GM19238 (cell line): ENCODE measurements around the gene PLD5.
"Not testable (repeated sequence)": the region's sequence is repeated elsewhere in the genome, so short reads cannot be mapped to it uniquely, and the experiment has no call there.

Experiments
- DNase-seq: peaks from one replicate; pipeline ENCODE4 v3.0.0; 2011; ENCODE audit warnings: low spot score; ENCODE audit not compliant: insufficient read length

The PLD5 gene

DNA sequence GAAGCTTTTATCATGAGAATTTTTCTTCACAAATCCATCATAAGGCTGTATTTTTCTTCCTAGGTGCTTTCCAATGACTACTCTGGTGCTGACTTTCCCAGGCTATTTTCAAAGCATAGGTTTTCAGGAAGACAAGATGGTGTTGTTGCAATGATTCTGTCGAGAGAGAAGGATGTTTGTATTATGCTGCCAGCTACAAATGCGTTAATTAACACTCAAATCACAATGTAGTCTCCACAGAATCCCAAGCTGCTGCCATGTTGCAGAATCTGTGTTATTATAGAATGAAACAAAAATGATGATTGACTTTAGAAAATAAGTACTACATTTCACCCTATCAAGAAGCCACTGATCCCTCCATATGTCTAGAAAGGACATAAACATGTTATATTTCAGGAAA is 346.1 kb downstream of the PLD5 start:
- DNase-seq = no peak

DNA sequence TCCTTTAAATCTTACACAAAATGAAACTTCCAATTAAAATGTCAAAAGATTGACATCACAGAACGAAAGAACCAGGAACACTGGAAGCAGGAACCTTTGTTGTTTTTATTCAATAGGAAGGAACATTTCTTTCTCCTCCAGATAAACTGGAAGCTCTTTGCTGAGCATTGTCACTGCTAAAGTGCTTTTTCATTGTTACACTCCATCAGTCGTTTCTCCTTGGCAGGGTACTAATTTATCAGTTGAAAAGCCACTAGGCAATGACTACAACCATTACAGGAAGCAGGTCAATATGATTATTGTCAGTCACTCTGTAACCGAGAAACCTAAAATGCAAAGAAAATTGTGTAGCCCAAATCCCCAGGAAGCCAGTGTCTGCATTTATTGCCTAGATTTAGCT is 362.4 kb downstream of the PLD5 start:
- DNase-seq = no peak

DNA sequence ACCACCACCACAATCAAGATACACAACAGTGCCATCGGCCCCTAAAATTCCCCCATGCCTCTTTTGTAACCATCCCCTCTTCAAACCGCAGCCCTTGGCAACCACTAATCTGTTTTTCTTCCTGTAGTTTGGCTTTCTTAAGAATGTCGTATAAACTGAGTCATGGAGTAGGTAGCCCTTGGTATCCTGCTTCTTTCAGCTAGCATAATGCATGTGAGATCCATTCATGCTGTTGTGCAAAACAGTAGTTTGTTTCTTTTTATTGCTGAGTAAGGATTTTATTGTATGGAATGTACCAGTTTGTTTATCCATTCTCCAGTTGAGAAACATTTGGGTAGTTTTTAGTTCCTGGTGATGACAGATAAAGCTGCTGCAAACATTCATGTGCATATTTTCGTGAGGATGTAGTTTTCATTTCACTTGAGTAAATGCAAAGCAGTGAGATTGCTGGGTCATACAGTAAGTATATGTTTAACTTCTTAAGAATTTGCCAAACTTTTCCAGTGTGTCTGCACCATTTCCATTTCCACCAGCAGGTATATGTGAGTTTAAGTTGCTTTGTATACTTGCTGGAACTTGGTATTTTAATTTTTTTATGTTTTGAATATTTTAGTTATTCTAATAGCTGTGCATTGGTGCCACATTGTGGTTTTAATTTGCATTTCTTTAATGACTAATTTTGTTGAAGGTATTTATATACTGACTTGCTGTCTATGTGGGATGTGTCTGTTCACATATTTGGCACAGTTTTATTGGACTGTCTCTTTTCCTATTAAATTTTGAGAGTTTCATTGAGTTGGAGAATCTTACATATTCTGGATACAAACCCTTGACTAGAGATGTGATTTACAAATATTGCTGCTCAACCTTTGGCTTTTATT is 377.2 kb downstream of the PLD5 start:
- no peak for DNase-seq

DNA sequence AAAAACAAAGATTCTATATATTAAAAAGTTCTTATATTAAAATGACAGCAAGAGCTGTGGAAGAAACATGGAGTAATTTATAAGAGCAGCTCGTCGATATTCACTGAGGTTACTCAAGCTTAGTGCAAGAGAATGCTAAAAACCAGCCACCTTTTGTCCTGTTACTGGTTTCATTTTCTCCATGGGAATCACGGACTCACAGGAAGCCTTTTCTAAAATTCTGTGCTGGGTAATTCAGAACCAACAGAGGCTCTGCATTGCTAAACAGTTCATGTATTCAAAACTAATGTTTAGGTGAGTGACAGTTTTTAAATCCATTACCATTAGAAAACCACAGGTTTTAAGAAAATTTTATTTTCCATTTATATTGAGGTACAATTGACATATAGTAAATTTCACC is 377.8 kb downstream of the PLD5 start:
- no peak for DNase-seq

DNA sequence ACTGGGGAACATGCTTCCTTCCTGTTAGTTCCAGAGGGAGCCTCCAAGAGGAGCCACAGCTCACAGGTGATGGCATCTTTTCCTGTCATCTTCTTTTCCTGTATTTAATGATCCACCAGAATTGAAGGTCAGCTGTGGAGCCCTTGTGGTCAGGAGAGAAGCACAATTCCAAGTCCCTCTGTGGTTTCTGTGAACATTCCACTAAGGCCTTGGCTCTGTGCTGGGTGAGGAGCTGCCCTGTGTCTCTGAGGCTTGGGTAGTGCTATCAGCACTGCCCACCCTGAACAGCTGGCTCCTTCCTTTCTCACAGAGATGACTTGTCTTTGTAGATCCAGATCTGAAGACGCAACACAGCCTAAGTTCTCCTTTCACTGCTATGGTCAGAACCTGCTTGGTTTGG is 383.7 kb downstream of the PLD5 start:
- no peak for DNase-seq

DNA sequence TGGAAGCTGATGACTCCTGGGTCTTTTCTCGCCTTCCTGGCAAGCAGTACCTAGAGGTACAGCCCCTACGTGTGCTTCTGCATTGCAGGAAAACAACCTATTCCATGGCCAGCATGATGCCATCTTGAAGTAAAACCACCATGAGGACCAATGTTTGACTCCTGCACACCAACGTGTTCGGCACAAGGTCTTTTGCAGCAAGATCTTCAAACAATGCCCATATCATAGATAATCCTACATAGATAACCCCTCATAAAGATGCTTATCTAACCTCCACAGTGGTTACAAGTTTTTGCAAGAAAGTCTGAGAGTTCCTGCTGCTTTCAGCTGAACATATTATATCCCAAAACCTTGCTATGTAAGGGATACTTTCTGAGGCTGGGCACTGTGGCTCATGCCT is 384.5 kb downstream of the PLD5 start:
- DNase-seq = no peak

DNA sequence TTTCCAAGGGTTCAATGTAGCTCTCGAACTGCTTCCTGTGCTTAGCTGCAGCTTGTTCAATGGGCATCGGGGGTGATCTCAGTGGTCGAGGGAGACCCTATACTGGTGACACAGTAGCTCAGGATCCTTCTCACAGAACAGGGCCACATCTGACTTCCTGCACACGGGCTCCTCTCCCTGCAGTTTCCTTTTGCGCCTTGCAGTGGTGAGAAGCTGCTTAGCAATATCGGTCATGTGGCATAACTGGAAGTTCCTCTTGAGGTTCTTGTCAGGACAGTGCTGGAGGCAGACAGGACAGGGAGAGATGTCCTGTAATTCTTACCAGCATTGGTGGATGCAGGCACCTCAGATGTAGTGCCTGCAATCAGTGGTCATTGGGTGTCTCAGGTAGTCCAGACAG is 385.1 kb downstream of the PLD5 start:
- peak; percentile 19 for DNase-seq

DNA sequence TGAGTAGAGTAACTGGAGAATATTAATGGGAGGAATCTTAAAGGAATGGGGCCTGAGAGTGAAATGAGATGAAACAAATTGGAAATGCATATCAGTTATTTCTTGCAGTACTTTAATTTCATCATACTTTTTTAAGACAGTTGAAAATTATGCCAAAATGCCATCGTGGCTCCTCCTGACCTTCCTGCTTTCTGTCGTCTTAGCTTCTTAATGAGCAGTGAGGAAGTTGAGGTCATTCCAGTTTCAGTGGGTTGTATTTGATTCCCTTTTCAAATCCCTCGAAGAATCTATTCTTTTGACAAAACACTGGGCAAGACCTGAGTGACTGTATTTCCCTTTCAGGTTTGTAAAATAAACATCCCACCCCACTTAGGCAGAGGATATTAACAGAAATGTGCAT is 390.7 kb downstream of the PLD5 start:
- no peak for DNase-seq

DNA sequence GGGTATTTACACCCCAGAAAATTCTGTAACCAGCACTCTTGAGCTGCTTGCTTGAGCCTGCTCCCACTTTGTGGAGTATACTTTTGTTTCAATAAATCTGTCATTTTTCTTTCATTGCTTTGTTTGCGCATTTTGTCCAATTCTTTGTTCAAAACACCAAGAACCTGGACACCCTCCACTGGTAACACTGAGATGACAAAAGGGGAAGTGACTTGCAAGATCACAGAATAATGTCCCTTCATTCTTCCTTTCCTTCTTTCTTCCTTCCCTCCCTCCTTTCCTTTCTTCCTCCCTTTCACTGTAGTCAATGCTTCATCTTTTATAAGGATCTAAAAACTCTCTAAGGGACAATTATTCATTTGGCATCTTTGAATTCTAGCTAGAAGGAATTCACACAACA is 391.1 kb downstream of the PLD5 start:
- no peak for DNase-seq

DNA sequence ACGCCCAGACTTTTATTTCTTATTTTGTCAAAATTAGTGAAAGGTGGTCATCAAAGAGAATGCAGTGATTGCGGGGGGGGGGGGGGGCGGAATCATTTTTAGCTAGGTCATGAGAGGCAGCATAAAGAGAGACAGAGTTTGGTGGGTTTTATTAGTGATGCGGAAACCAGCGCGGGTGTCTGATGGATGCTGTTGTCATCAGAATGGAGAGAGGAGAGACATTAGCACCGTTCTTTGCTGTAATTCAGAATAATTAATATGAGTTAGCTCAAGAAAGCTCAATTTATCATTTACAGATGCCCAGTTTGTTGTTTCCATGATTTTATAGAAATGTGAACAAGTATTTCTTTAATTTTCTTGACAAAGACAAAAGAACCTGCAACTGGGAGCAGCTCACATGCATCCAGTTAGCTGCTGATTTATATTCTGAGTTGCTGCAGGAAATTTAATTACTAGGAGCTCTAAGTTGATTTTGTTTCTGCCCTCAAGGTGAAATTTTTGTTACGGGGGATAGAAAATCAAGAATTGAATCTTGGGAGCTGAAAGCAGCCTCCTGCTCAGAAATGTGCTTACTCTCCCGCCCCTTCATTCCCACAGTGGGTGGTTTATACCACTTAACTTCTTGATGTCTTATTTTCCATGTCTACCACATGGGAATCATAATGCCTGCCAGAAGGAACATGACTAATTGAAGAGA is 392.2 kb downstream of the PLD5 start:
- DNase-seq = no peak

DNA sequence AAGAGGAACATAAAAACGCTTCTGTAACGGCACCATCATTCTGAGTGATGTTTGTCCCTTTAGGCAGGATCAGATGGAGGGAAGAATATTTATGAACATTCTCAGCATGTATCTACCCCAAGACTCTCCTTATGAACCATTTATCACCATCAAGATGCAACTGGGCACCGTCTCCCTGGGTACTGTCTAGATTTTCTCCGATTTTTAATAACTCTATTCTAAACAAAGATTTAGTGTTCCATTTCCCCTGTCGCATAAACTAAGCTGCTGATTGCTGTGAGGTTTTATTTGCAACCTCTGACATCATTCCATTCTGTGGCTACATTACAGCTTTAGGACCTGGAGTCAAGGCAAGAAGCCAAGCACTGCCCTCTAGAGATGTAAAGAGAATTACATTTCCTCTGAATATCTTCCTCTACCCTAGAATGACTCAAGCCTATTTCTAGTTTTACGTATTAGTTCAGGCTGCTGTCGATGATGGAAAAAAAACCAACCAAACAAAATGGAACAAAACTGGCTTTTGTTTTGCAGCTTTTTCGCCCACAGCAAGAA is 395.5 kb downstream of the PLD5 start:
- DNase-seq = no peak

DNA sequence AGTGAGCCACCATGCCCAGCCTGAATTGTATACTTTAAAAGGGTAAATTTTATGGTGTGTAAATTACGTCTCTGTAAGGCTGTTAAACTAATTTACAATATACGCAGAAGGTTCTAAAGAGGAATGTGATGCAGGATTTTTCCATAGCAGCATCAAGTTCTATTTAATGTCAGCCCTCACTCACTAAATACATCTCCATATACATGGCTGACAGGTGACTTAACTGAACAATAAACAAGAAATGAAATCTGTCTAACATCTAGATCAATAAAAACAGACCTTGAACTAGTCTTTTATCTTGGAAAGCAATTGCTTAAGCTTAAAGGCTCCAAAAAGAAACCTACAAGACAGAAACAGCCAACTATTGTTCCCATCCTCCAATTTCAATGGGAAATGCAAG is 404.1 kb downstream of the PLD5 start:
- DNase-seq = no peak

DNA sequence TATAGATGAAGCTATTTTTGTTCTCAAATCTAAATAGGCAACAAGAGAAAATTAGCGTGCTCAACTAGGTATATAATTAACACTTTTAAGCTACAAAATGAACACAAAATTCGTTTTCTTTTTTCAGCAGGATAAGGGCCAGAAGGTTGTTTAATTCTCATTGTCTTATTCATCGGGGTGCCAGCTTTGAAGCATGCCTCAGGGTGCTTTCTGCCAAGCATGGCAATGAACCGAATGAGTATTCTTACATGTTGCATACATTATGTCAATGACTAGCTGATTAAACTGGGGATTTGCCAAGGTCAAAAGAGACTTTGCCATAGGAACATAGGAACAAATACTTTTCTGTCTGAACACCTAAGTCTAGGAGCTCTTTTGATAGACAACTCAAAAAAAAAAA is 423.6 kb downstream of the PLD5 start:
- no peak for DNase-seq

DNA sequence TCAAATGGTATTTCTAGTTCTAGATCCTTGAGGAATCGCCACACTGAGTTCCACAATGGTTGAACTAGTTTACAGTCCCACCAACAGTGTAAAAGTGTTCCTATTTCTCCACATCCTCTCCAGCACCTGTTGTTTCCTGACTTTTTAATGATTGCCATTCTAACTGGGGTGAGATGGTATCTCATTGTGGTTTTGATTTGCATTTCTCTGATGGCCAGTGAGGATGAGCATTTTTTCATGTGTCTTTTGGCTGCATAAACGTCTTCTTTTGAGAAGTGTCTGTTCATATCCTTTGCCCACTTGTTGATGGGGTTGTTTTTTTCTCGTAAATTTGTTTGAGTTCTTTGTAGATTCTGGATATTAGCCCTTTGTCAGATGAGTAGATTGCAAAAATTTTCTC is 427.2 kb downstream of the PLD5 start:
- not testable (repeated sequence) for DNase-seq

DNA sequence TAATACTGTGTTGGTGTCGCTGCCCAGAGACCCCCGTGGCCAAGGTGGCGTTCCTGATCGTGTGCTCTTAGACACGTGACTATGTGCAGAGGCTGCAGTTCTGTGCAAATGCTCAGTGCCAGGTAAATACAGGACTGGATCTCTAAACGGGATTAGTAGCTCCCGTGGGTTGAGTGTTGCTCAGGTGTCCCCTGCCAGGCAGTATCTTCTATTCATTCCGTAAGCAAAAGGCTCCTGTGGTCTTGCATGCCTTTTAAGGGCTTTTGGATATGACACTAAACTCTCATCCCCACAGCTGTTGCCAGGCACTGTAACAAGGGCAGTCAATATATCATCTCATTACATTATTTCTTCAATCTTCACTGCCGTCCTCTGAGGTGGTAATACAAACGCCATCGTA is 431.4 kb downstream of the PLD5 start:
- DNase-seq = no peak

DNA sequence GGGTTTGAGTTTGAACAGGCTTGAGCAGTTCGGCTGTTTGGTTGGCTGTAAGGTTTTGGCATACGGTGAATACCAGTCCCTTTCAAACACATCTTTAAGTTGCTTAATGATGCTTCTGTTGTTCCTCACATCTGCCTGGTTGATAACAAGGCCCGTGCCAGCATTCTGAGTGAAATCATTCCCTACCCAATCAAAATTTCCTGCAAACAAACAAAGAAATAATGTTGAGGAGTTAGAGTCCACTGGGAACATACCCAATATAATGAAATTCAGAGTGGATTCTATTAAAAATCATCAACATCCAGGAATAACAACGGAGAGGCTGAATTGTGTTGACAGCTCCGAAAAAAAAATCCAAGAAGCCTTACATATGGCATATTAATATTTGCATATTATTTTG is 434.6 kb downstream of the PLD5 start:
- no peak for DNase-seq

DNA sequence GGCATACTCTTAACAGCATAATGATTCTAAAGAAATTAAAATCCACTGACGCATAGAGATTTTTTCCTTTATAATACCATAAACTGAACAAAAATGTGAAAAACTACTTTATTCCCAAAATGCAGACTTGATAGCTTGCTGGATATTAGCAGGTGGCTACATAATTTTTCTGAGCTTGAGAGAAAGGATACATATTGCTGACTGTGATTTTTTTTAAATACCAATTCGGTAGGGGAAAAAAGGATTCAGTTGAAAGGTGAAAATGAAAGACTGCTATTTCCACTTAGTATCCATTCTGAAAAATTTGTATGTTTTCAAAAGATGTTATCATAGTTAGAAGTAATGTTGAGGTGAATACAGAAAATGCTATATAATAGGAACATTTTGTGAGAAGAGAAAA is 435.6 kb downstream of the PLD5 start:
- no peak for DNase-seq

DNA sequence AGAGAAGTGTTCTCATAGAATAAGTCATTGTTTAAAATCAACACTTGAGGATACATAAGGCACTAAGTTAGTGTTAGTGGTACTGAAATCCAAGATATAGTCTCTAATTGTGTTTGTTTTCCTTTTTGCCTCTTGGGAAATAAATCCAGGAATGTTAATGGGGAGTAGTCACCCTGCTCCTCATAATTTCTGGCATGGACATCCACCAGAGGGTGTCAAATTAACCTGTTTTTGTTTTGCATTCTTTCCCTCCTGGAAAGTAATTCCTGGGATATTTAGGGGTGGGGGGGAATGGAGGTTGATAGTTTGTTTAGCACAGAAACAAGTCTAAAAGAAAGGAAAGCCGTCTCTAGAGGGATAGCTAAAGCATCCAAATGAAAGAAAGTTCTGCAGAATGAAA is 437.8 kb downstream of the PLD5 start:
- DNase-seq = no peak

DNA sequence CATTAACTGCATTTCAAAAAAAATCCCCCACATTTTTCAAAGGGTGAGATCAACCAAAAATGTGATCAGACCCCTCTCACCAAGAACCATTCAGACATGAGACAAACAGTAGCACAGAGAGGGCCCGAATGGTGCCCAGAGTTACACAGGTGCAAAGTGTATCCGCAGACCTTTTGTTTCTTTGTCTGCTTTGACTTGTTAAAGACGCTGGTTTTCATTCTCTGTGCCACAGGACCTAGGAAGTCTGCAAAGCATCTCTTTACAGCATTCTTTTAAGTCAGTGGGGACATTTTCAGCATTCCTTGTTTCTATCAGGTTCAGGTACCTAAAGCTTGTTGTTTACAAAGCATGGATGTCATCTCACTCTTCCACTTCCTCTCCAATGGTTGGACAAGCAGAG is 438.4 kb downstream of the PLD5 start:
- no peak for DNase-seq

DNA sequence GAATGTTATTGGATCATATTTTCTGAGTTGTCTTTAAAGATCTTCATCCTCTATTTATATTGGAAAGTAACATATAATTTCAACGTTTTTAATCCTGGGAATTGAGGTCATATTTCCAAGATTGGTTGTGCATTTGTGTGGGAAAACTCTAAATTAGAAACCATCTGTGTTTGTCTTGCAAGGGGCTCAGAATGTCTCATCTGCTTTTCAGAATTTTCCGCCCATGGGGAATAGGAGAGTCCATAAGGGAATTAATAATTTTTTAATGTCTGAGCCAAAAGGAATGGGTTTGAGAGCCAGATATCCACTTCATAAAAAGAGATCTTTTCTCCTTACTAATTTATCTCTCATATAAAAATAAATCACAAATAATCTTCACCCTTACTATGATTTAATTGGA is 440.8 kb downstream of the PLD5 start:
- DNase-seq = no peak

DNA sequence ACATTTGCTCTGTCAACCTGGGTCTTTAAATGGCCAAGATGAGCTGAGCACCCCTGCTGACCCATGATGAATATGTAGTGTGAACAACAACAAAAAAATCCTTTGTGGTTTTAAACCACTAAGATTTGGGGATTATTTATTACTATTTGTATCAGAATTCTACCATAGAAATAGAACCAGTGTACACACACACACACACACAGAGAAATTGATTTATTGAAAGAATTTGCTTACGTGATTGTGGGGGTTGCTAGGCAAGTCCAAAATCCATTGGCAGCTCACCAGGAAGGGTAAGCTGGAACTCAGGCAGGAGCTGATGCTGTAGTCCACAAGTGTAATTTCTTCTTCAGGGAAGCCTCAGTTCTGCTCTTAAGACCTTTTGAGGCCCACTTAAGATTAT is 443.1 kb downstream of the PLD5 start:
- DNase-seq = no peak

DNA sequence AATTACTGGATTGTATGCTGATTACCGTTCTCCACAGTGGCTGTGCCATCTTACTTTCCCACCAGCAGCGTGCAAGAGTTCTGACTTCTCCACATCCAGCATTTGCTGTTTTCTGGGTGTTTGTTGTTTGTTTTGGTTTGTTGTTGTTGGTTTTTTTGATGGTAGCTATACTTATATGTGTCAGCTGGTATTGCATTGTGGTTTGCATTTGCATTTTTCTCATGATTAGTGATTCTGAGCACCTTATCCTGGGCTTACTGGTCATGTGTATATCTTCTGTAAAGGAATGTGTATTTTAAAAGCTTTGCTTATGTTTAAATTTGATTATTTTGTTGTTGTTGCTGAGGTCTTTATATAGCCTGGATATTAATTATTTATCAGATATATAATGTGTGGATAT is 458.7 kb downstream of the PLD5 start:
- no peak for DNase-seq

DNA sequence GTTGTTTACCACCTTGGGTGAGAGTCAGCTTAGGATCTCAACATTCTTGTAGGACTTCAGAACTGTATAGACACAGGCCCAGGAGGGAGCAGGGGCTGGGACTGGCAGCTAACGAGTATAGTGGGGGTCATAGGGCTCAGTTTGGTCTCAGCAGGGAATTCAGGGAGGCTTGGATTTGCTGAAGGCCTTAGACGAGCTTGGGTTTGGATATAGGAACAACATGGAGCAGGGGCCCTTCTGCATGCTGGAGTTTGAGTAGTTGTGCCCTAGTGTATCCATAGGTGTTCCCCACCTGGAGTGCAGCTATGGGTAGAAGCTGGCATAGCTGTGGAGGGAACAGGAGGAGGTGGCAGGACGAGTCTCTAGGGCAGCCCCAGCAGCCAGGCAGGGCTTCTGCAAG is 462.2 kb downstream of the PLD5 start:
- no peak for DNase-seq
